Measurements from ENCODE around the gene PEX10. TPM values are rescaled to one million over a fixed set of nuclear protein-coding genes. Genes with fewer than 3 reads are reported as not detected.

The PEX10 gene
- total and polyA plus RNA-seq, 2 of the 8 experiments (the other 6 are each of a cell fraction or from before 2014, with no cell fraction given) = 24.3 to 26.9 TPM

DNA sequence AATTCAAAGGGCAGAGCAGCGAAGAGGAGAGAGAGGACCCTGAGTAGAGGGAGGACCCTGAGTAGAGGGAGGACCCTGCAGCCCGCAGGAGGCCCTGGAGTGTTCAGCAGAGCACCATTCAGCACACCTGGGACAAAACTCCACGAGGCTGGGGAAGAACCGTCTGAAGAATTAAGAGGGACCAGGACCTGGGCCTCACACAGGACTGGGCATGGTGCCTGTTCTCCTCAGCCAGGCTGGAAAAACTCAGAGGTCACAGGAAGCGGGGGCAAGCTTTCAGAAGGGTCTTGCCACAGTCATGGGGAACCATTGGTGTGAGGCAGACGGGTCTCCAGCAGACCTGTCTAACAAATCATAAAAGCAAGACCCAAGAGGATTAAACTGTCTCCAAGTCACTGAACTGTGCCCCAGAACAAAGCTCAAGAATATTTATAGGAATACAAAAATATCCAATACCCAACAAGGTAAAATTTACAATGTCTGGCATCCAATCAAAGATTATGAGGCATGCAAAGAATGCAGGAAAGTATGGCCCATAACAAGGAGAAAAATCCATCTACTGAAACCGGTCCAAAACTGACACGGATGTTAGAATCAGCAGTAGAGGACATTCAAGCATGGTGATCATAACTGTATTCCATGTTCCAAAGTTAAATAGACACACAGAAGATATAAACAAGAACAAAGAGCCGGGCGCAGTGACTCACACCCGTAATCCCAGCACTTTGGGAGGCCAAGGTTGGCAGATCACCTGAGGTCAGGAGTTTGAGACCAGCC lies 51.6 kb downstream of the PEX10 start (continued):
- no peak for TF ChIP-seq CBX8 (IDR thresholded peaks at IDR 0.05; ENCODE audit: borderline replicate concordance, low read depth, low read length)
- TF ChIP-seq ZNF274 (IDR thresholded peaks at IDR 0.05; ENCODE audit: borderline replicate concordance, extremely low read depth, low read length) = no peak
- no peak for TF ChIP-seq TEAD4 (IDR thresholded peaks at IDR 0.05; ENCODE audit: low read depth, low read length)
- TF ChIP-seq SIRT6 (IDR thresholded peaks at IDR 0.05; ENCODE audit: low read length) = no peak
- TF ChIP-seq MAFK (IDR thresholded peaks at IDR 0.05; ENCODE audit: low read depth, low read length) = no peak

Measured in H1 (cell line).